ENCODE results near the gene ZNF91.
"Not testable (repeated sequence)": the region's sequence is repeated elsewhere in the genome, so short reads cannot be mapped to it uniquely, and the experiment has no call there.

Gene ZNF91

GRCh38 chr19:23394511-23394910, 760 bp downstream of the ZNF91 start:
- DNase-seq = peak; percentile 17 to 33

GRCh38 chr19:23393121-23393520, 2.1 kb downstream of the ZNF91 start:
- no peak for DNase-seq

DNA sequence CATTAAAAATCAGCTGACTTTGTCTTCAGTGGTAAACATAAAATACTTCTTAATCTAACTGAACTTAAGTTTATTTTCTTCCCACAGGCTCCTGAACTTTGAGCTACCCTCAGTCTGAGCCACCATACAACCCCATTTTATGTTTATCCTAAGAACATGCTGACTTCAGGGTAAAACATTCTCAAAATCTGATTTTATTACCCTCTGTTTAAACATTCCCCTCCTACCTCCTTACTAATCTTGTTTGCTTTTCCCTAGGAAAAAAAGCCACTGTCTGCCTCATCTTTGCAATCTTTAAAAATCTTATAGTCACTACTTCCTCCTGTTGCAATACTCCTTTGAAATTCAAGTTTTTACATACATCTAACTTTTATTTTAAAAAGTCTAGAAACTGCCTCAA, 4.0 kb downstream of the ZNF91 start:
- DNase-seq = no peak

DNA sequence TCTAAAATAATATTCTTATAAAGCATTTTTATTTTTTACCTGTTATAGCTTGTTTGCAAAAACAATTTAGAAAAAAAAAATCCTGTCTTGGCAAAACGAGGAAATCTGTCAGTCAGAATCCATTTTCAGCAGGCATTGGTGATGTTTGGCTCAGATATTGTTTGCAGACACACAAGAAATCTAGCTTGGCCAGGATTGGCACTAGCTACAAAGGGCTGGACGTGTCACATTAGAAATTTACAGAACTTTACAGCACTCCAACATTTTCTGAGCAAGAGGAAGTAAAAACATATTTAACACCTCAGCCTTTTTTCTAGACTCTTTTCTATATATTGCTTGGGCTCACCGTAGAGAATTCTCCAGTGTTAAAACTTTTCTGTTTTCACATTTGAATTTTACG, 9.9 kb downstream of the ZNF91 start:
- no peak for DNase-seq

DNA sequence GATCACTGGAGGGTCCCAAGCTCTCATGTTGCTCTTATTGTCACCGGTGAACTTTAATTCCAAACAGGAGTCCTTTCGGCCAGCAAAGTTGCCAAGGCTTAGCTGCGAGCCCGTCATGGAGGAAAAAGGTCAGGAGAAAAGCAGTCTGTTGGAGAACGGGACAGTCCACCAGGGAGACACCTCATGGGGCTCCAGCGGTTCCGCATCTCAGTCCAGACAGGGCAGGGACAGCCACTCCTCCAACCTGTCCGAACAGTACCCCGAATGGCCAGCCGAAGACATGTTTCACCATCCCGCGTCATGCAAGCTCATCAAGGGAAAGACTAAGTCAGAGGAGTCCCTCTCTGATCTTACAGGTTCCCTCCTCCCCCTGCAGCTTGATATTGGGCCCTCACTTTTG, 10.4 kb downstream of the ZNF91 start:
- DNase-seq = no peak

- no peak for DNase-seq
Measured at GRCh38 chr19:23384166-23384565, 11.1 kb downstream of the ZNF91 start.

DNA sequence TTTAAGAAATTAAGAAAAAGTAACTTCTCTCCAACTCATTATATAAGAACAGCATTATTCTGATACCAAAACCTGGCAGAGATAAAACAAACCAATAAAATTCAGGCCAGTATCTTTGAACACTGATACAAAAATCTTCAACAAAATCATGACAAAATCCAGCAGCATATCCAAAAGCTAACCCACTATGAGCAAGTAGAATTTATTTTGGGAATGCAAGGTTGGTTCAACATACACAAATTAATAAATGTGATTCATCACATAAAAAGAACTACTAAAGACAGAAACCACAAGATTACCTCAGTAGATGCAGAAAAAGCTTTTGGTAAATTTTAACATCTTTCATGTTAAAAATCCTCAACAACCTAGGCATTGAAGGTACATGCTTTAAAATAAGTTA, 12.3 kb downstream of the ZNF91 start:
- no peak for DNase-seq

DNA sequence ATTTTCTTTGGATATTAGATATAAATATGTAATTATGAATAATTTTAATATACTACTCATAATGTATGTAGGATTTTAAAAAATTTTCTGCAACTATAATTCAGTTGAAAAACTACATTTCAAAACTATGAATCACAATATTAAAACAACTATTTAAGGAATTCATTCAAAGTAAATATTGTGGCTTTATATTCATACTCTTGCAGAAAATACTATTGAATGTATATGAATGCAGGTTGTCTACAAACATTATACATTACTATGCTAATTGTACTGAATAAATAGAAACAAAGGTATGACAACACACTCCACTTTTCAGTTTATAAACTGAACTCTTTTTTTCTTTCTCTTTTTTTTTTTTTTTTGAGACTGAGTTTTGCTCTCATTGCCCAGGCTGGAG, 14.2 kb downstream of the ZNF91 start:
- DNase-seq = no peak

DNA sequence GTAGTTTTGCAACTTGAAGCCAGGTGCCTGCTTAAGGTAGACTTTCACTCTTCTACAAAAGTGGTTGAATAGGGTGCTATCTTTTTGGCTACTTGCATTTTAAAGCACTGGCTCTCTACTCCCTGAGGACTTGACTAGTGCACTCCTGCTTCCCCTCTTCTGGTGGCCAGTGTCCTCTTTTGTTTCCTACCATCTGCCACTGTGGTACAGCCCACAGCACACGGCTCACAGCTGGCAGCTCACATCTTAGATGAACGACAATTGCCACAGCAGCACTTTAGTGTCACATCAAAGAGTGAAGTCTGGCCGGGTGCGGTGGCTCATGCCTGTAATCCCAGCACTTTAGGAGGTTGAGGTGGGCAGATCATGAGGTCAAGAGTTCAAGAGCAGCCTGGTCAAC, 15.6 kb downstream of the ZNF91 start:
- DNase-seq = not testable (repeated sequence)

- no peak for DNase-seq
Measured at GRCh38 chr19:23378948-23379347, 16.3 kb downstream of the ZNF91 start.

DNA sequence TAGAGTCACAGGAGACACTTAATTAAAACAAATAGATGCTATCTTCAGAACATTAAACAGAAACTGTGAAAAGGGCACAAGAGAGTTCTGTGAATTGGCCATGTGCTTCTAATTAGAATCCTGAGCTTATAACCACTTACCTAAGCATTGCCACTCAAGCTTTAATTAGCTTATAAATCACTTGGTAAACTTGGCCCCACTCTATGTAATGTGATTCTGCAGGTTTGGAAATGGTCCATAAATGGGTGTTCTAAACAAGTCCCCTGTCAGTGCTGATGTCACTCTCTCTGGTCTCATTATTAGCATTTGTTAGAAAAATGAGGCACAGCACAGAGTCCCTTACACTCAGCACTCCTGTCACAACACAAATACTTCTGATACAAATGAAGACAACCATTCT, 18.0 kb downstream of the ZNF91 start:
- DNase-seq = no peak

GRCh38 chr19:23366437-23366836, 28.8 kb downstream of the ZNF91 start:
- DNase-seq = no peak

GRCh38 chr19:23366031-23366430, 29.2 kb downstream of the ZNF91 start:
- not testable (repeated sequence) for DNase-seq

GRCh38 chr19:23365222-23365621, 30.0 kb downstream of the ZNF91 start:
- DNase-seq = no peak

- DNase-seq = not testable (repeated sequence)
Measured at GRCh38 chr19:23361843-23362242, 33.4 kb downstream of the ZNF91 start.

GRCh38 chr19:23351806-23352205, 43.5 kb downstream of the ZNF91 start:
- DNase-seq = no peak

DNA sequence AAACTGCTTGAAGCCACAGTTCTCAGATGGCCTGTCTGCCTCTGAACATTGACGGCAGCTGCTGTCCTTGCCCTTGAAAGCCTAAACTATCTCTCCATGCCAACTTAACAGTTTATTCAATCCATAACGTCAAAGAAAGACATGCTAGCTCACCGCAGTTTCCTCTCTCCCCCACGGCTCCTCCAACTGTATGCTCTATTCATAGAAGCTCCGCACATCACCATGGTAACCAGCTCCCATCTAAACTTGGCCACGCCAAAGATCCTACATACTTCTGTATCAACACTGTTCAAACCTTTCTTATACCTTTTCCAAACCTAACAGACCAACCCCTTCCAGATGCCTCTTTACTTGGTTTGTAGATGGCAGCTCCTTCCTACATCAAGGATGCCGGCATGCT, 48.6 kb downstream of the ZNF91 start:
- DNase-seq = no peak

GRCh38 chr19:23345838-23346237, 49.4 kb downstream of the ZNF91 start:
- DNase-seq = no peak

DNA sequence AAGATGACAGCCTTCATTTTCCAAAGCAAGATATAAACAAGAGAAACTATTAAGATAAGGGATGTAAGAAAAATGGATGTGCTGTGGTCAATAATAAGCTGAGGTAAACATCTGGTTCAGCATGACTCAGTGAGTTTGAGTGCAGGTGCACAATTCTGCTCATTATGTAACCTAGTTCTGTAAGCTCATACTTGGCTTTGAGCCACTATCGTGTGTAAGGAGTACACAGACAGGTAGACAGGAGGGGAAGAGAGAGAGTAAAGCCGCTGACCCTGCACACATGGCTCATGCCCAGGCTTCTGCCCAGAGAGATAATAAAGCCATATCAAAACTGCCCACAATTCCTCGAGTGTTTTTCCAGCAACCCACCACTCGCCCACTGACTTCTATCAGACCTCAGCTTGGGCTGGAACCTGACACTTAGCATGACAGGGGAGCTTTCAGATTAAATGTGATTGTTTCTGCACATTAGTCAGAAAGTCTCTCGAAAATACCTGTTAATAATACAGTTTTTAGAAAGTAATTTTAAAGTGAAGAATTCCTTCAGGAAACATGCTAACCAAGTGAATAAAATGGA, 51.7 kb downstream of the ZNF91 start:
- DNase-seq = no peak

DNA sequence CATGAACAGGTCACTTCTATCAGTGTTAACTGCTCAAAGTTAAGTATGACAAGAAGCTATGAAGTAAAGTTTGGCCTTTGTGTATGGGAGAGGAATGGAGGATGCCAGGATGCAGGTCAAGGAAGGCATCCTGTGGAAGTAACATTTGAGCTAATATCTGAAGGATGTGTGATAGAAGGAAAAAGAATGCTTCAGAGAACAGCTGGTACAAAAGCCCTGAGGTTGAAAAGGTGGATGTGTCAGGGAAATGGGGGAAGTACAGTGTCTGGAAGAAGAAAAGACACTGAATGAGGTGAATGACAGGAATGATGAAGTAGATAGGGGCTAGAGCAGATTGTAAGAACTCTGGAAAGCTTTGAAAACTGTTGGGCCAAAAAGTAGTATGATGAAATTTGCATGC, 67.1 kb downstream of the ZNF91 start:
- DNase-seq = no peak

DNA sequence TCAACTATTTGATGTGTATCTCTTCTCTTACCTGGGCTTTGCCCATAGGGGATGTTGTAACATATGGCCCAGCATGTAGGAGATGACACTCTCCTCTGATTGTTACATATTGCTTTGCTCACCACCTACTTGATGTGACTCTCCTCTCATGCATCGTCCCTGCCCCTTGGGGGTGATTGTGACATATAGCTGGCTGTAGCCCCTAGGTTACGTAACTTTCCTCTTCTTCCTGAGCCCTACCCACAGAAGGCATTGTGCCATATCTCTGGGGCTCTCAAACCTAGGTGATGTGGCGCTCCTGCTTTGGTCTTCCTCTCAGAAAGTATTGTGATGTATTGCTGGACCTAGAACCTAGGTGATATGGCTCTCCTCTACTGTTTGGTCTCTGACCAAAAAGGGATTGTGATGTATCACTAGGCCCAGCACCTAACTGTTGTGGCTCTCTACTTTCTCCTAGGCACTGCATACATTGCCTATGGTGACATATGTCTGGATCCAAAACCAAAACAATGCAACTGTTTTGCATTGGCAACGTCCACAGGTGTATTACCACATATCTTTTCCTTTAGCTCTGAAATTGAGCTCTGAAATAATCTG, 73.2 kb downstream of the ZNF91 start:
- no peak for DNase-seq

- DNase-seq = not testable (repeated sequence)
Measured at GRCh38 chr19:23321403-23321802, 73.9 kb downstream of the ZNF91 start.

- DNase-seq = not testable (repeated sequence)
Measured at GRCh38 chr19:23319571-23319970, 75.7 kb downstream of the ZNF91 start.

DNA sequence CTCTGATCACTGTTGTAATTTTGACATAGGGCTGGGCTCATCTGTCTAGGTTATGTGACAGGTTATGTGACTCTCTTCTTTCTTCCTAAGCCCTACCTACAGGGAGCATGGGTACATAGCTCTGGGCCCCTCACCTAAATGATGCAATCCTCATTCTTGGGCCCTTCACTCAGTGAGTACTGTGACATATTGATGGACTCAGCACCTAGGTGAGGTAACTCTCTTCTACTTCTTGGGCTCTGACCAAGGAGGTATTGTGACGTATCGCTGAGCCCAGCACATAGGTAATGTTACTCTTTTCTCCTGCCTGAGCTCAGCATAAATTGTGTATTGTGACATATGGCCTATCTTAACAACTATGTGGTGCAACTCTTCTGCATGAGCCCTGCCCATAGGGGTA, 76.3 kb downstream of the ZNF91 start:
- not testable (repeated sequence) for DNase-seq

- peak in 1 of 2 donors; percentile 4 for DNase-seq
Measured at GRCh38 chr19:23318143-23318542, 77.1 kb downstream of the ZNF91 start.
